Vagina (tissue), 2 donors: Measurements from ENCODE around the gene HTR1E. TPM values are rescaled to one million over a fixed set of nuclear protein-coding genes. Genes with fewer than 3 reads are reported as not detected.
"Not testable (repeated sequence)": the region's sequence is repeated elsewhere in the genome, so short reads cannot be mapped to it uniquely, and the experiment has no call there.

Experiments used
- DNase-seq, 2 donors: peaks; one replicate each; pipeline ENCODE4 v3.0.0-alpha.2; 2017; ENCODE audit errors: extremely low spot score in 2 of 2
- H3K27ac ChIP-seq: fragments of 200-600 bp; sonication (generic); one replicate; pipeline ENCODE4 v1.5.1; 2019
- H3K27me3 ChIP-seq: fragments of 200-600 bp; sonication (generic); one replicate; pipeline ENCODE4 v1.5.1; 2019
- H3K36me3 ChIP-seq, 2 donors: fragments of 200-600 bp; sonication (generic); one replicate each; pipeline ENCODE4 v1.5.1; 2017 to 2019
- H3K4me1 ChIP-seq: fragments of 200-600 bp; sonication (generic); one replicate; pipeline ENCODE4 v1.5.1; 2019
- H3K4me3 ChIP-seq, 2 donors: fragments of 200-600 bp; sonication (generic); 1 replicate in 1 of 2; 2 replicates in 1 of 2; pipeline ENCODE4 v1.5.1; 2016 to 2019
- H3K9me3 ChIP-seq: fragments of 200-600 bp; sonication (generic); one replicate; pipeline ENCODE4 v1.5.1; 2019
- POLR2A ChIP-seq, 2 donors: fragments of 450-650 bp; IDR thresholded peaks; one replicate each; pipeline ENCODE4 v1.6.1; 2017; ENCODE audit warnings: antibody characterized with exemption in 2 of 2, mild to moderate bottlenecking in 2 of 2, moderate library complexity in 2 of 2
- POLR2AphosphoS5 ChIP-seq, 2 donors: sonication (generic); formaldehyde crosslinking; IDR thresholded peaks; one replicate each; pipeline ENCODE4 v1.9.0; 2017; ENCODE audit warnings: antibody characterized with exemption in 2 of 2, mild to moderate bottlenecking in 2 of 2, low read depth in 1 of 2; ENCODE audit not compliant: insufficient read depth in 1 of 2
- intact Hi-C: fragments of 100-400 bp; cut with DNase I; formaldehyde crosslinking; loops from one replicate; pipeline ENCODE4 v1.15.1; 2023
- total RNA-seq: library from RNA; depleted of rRNA; stranded (reverse); fragments of >200 nt; gene quantifications from one replicate; pipeline ENCODE4 v1.2.3, GENCODE V29; 2016
- TF ChIP-seq, protein P1 (sequence below), 3 experiments: fragments of 450-650 bp in 2 of 3; fragments of 200-600 bp in 1 of 3; sonication (generic) in 1 of 3; IDR thresholded peaks; one replicate each; pipeline ENCODE4 v1.5.1; 2017 to 2019; ENCODE audit warnings: antibody characterized with exemption in 3 of 3, mild to moderate bottlenecking in 2 of 3, moderate library complexity in 2 of 3

Gene HTR1E, protein sequence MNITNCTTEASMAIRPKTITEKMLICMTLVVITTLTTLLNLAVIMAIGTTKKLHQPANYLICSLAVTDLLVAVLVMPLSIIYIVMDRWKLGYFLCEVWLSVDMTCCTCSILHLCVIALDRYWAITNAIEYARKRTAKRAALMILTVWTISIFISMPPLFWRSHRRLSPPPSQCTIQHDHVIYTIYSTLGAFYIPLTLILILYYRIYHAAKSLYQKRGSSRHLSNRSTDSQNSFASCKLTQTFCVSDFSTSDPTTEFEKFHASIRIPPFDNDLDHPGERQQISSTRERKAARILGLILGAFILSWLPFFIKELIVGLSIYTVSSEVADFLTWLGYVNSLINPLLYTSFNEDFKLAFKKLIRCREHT
- not detected for total RNA-seq

DNA sequence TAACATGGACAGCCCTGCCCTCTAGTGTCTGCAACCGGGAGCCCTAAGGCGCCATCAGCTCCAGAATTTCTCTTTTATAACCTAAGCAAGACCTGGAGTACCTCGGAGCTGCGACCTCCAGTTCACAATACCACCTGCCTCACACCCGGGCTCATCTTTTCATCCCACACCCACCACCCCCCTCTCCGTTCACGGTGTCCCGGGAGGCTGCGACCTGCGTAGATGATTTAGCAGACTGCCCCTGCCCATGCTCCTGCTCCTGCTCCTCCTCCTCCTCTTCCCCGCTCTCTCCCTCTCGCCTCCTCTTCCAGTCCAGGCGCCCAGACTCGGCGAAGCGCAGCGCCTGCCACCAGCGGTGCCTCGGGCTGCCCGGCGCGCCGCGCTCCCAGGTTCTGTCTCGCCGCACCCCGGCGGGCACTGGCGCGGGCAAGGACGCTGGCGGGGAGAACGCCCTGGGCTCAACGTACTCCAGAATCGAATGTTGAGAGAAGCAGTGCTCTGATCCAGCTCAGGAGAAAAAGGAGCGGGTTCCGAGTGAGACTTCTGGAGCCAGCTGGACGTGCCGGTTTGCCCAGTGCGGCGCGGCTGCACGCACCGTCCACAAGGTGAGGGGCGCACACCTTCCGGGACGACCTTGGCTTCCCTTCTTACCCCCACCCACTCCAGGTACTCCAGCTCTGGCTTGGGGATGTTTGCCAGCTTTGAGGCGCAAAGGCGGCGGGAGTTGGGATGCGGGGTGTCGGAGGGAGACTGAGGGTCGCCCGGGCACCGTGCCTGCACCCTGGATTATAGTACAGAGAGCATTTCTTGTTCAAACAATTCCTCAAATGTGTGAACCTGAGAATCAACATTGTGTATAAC lies at the start of gene HTR1E:
HTR1E (plus strand) TSS at position 310 of the 861 bp plus-strand sequence. CDS start 77,807 bp downstream, outside the sequence.
- Histone ChIP-seq H3K27me3 (no peaks in the 10 kb centered on the region), H3K4me1 (peaks cover 11% of the 10 kb centered on the region), H3K27ac (no peak within 1 kb of the TSS), H3K9me3 (no peaks in the 10 kb centered on the region), H3K4me3 (peak within 1 kb of the TSS in 1 of 2 donors; percentile 24), H3K36me3 (no peaks in the 10 kb centered on the region)
- DNase-seq: no peak
- no peak for TF ChIP-seq POLR2A (IDR thresholded peaks at IDR 0.05)
- TF ChIP-seq POLR2AphosphoS5 (IDR thresholded peaks at IDR 0.05; ENCODE audit: insufficient read depth in 1 of 2, low read depth in 1 of 2): no peak
- TF ChIP-seq, protein P1, sequence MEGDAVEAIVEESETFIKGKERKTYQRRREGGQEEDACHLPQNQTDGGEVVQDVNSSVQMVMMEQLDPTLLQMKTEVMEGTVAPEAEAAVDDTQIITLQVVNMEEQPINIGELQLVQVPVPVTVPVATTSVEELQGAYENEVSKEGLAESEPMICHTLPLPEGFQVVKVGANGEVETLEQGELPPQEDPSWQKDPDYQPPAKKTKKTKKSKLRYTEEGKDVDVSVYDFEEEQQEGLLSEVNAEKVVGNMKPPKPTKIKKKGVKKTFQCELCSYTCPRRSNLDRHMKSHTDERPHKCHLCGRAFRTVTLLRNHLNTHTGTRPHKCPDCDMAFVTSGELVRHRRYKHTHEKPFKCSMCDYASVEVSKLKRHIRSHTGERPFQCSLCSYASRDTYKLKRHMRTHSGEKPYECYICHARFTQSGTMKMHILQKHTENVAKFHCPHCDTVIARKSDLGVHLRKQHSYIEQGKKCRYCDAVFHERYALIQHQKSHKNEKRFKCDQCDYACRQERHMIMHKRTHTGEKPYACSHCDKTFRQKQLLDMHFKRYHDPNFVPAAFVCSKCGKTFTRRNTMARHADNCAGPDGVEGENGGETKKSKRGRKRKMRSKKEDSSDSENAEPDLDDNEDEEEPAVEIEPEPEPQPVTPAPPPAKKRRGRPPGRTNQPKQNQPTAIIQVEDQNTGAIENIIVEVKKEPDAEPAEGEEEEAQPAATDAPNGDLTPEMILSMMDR (IDR thresholded peaks at IDR 0.05): no peak
- intact Hi-C loops: no loop called here

DNA sequence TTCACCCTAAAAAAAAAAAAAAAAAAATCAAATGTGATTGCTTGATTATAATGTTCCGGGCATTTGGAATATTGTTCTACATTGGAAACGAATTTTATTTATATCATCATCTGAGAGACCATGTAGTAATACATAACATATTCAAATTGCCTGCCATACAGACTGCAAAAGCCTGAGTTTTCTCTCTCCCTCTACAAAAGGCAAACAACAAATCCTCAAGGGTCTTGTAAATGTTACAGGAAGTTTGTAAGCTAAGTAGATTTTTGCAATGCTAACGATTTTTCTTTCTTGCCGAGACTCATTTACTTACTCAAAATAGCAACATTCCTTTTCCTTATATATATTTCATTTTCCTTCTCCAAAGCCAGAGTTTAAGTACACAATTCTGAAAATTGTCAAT lies 49.0 kb upstream of the HTR1E start:
- H3K27ac ChIP-seq: no peak overlapping the region
- intact Hi-C loops: no loop called here

DNA sequence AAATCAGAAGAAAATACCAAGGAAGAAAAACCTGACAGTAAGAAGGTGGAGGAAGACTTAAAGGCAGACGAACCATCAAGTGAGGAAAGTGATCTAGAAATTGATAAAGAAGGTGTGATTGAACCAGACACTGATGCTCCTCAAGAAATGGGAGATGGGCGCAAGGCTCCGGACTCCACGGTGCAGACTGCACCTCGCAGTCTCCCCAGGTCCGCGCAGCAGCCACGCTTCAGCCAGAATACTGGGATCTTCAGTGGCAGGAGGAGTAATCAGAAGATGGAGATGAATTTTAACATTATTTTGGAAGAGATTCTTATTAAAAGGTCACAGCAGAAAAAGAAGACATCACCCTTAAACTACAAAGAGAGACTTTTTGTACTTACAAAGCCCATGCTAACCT lies 40.1 kb upstream of the HTR1E start:
- H3K4me1 ChIP-seq, DNase-seq, H3K27me3 ChIP-seq, H3K9me3 ChIP-seq, H3K27ac ChIP-seq, intact Hi-C loops, H3K36me3 ChIP-seq, H3K4me3 ChIP-seq: not testable (repeated sequence)

More for the DNA sequence above, 49.0 kb upstream of the HTR1E start:
- H3K4me1 ChIP-seq: no peaks in the 10 kb centered on the region
- DNase-seq: no peak
- no peaks in the 10 kb centered on the region for H3K27me3 ChIP-seq
- TF ChIP-seq POLR2A (IDR thresholded peaks at IDR 0.05): no peak
- TF ChIP-seq, protein P1 (IDR thresholded peaks at IDR 0.05): no peak
- TF ChIP-seq POLR2AphosphoS5 (IDR thresholded peaks at IDR 0.05; ENCODE audit: insufficient read depth in 1 of 2, low read depth in 1 of 2): no peak
- H3K9me3 ChIP-seq: no peaks in the 10 kb centered on the region
- no peaks in the 10 kb centered on the region for H3K36me3 ChIP-seq
- H3K4me3 ChIP-seq: no peak overlapping the region

DNA sequence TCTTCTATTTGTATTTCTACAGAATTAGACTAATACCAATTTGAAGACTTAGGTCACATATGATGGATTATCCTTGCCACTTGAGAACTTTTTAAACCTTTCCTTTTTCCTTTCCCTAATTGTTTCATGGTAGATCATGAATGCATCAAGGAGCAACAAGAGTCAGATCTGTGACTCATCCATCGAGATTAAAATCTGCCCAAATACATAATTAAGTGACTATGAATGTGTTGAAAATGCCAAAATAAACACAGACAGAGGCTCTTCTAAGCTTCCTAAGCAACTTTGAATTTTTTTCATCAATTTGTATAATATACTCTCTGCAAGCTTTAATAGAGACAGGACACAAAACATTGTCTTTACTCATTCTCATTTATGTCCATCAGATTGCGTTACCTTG lies 23.5 kb upstream of the HTR1E start:
- intact Hi-C loops: no loop called here
- DNase-seq: no peak
- no peaks in the 10 kb centered on the region for H3K36me3 ChIP-seq
- no peaks in the 10 kb centered on the region for H3K27me3 ChIP-seq
- TF ChIP-seq, protein P1 (IDR thresholded peaks at IDR 0.05): no peak
- no peak for TF ChIP-seq POLR2A (IDR thresholded peaks at IDR 0.05)
- TF ChIP-seq POLR2AphosphoS5 (IDR thresholded peaks at IDR 0.05; ENCODE audit: insufficient read depth in 1 of 2, low read depth in 1 of 2): no peak
- no peaks in the 10 kb centered on the region for H3K4me1 ChIP-seq
- H3K9me3 ChIP-seq: no peaks in the 10 kb centered on the region
- H3K27ac ChIP-seq: no peak overlapping the region
- no peak overlapping the region for H3K4me3 ChIP-seq

DNA sequence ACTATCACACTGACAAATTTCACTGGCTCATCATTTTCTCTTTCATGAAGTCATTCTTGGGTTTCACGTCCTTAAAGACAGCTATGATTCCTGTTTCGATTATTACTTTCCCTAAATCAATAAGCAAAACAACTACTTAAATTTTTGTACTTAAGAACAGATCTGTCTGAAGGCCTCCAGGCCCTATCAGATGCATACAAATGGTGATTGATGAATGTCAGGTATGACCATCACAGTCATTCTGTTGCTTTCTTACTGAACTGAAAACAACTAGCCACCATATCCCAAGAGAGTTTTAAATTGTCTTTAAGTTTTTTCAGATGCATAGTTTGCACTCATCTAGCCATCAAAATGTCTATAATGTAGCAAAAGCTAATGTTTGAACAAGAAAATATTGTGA lies 20.9 kb upstream of the HTR1E start:
- intact Hi-C loops: no loop called here
- H3K27ac ChIP-seq: no peak overlapping the region
- TF ChIP-seq POLR2AphosphoS5 (IDR thresholded peaks at IDR 0.05; ENCODE audit: insufficient read depth in 1 of 2, low read depth in 1 of 2): no peak
- no peak for TF ChIP-seq POLR2A (IDR thresholded peaks at IDR 0.05)
- TF ChIP-seq, protein P1 (IDR thresholded peaks at IDR 0.05): no peak
- no peaks in the 10 kb centered on the region for H3K27me3 ChIP-seq
- no peaks in the 10 kb centered on the region for H3K9me3 ChIP-seq
- no peak for DNase-seq
- H3K4me3 ChIP-seq: no peak overlapping the region
- H3K4me1 ChIP-seq: no peaks in the 10 kb centered on the region
- no peaks in the 10 kb centered on the region for H3K36me3 ChIP-seq

DNA sequence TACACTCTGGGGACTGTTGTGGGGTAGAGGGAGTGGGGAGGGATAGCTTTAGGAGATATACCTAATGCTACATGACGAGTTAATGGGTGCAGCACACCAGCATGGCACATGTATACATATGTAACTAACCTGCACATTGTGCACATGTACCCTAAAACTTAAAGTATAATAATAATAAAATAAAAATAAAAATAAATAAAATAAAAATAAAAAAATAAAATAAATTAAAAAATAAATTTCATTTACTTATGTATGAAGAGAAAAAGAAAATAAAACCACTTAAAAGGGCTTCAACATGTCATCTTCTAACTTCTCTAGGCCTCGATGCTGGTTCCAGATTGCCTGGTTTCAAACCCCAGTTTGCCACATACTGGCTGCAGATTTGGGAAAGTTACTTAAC lies 10.2 kb upstream of the HTR1E start:
- H3K4me3 ChIP-seq, intact Hi-C loops: not testable (repeated sequence)

DNA sequence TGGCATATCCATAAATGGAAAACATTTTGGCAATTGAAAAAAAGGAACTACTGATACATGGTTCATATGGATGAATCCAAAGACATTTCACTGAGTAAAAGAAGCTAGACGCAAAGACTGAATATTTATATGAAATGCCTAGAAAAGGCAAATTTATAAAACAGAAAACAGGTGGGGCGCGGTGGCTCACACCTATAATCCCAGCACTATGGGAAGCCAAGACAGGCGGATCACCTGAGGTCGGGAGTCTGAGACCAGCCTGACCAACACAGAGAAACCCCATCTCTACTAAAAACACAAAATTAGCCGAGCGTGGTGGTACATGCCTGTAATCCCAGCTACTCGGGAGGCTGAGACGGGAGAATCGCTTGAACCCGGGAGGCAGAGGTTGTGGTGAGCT lies 9.5 kb upstream of the HTR1E start:
- intact Hi-C loops, H3K9me3 ChIP-seq, H3K27me3 ChIP-seq, H3K4me3 ChIP-seq, H3K36me3 ChIP-seq, H3K4me1 ChIP-seq, H3K27ac ChIP-seq, DNase-seq: not testable (repeated sequence)

More for the DNA sequence above, 10.2 kb upstream of the HTR1E start:
- not testable (repeated sequence) for H3K27ac ChIP-seq, H3K9me3 ChIP-seq, H3K27me3 ChIP-seq, H3K4me1 ChIP-seq, H3K36me3 ChIP-seq, DNase-seq
